ENCODE results near the gene AMD1.
"Not testable (repeated sequence)": the region's sequence is repeated elsewhere in the genome, so short reads cannot be mapped to it uniquely, and the experiment has no call there.

AMD1 gene

GRCh38 chr6:110873981-110874879 lies at the start of gene AMD1:
Gene AMD1 (plus strand): TSS chr6:110874785. CDS start chr6:110875106, 321 bp downstream.
- DNase-seq (ENCODE audit: low spot score) = peak; percentile 98

- peak; percentile 17 for DNase-seq (ENCODE audit: low spot score)
Observed at GRCh38 chr6:110826236-110827129, 48.1 kb upstream of the AMD1 start.

- no peak for DNase-seq (ENCODE audit: low spot score)
Observed at GRCh38 chr6:110828396-110828795, 46.2 kb upstream of the AMD1 start.

GRCh38 chr6:110831405-110831804 lies 43.2 kb upstream of the AMD1 start:
- DNase-seq (ENCODE audit: low spot score) = no peak

- no peak for DNase-seq (ENCODE audit: low spot score)
Observed at GRCh38 chr6:110833831-110834230, 40.8 kb upstream of the AMD1 start.

GRCh38 chr6:110835751-110836150 lies 38.8 kb upstream of the AMD1 start:
- not testable (repeated sequence) for DNase-seq (ENCODE audit: low spot score)

GRCh38 chr6:110841266-110841665 lies 33.3 kb upstream of the AMD1 start:
- no peak for DNase-seq (ENCODE audit: low spot score)

GRCh38 chr6:110849781-110850180 lies 24.8 kb upstream of the AMD1 start:
- DNase-seq (ENCODE audit: low spot score) = no peak

GRCh38 chr6:110852773-110853172 lies 21.8 kb upstream of the AMD1 start:
- no peak for DNase-seq (ENCODE audit: low spot score)

- DNase-seq (ENCODE audit: low spot score) = no peak
Observed at GRCh38 chr6:110853754-110854477, 20.7 kb upstream of the AMD1 start.

- DNase-seq (ENCODE audit: low spot score) = no peak
Observed at GRCh38 chr6:110856296-110856695, 18.3 kb upstream of the AMD1 start.

GRCh38 chr6:110858016-110858415 lies 16.6 kb upstream of the AMD1 start:
- DNase-seq (ENCODE audit: low spot score) = no peak

- DNase-seq (ENCODE audit: low spot score) = no peak
Observed at GRCh38 chr6:110858562-110859214, 15.9 kb upstream of the AMD1 start.

GRCh38 chr6:110859335-110859792 lies 15.2 kb upstream of the AMD1 start:
- DNase-seq (ENCODE audit: low spot score) = peak; percentile 42

GRCh38 chr6:110864824-110865223 lies 9.8 kb upstream of the AMD1 start:
- DNase-seq (ENCODE audit: low spot score) = no peak

- DNase-seq (ENCODE audit: low spot score) = no peak
Observed at GRCh38 chr6:110874880-110875547, 429 bp downstream of the AMD1 start.

GRCh38 chr6:110875548-110876169 lies 1.1 kb downstream of the AMD1 start:
- DNase-seq (ENCODE audit: low spot score) = no peak

- DNase-seq (ENCODE audit: low spot score) = peak; percentile 90
Observed at GRCh38 chr6:110876170-110876773, 1.7 kb downstream of the AMD1 start.

- DNase-seq (ENCODE audit: low spot score) = peak; percentile 71
Observed at GRCh38 chr6:110876806-110877564, 2.4 kb downstream of the AMD1 start.
